Neural cell (in vitro differentiated cells): ENCODE data around the gene CABP7. TPM values are rescaled to one million over a fixed set of nuclear protein-coding genes. Genes with fewer than 3 reads are reported as not detected.

Experiments
- H2AFZ ChIP-seq: fragments of 200-600, 300-800 bp; sonication (generic), shearing (Covaris generic); 2 replicates; pipeline ENCODE4 v1.6.0; 2014; ENCODE audit warnings: low read depth, mild to moderate bottlenecking, antibody characterized with exemption, low read length, moderate library complexity
- H3F3A ChIP-seq: fragments of 200-600 bp; shearing (Covaris generic); 2 replicates; pipeline ENCODE4 v1.6.1; 2016; ENCODE audit warnings: mild to moderate bottlenecking, moderate library complexity, mixed read lengths, antibody characterized with exemption, low read length; ENCODE audit not compliant: insufficient read depth, poor library complexity, severe bottlenecking
- H3K27ac ChIP-seq: fragments of 200-600, 300-800 bp; sonication (generic), shearing (Covaris generic); 2 replicates; pipeline ENCODE4 v1.5.1; 2014; ENCODE audit warnings: mild to moderate bottlenecking, low read length, moderate library complexity
- H3K27me3 ChIP-seq: fragments of 300-800, 200-600 bp; sonication (generic), shearing (Covaris generic); 2 replicates; pipeline ENCODE4 v1.6.0; 2014; ENCODE audit warnings: mild to moderate bottlenecking, low read depth, low read length, moderate library complexity; ENCODE audit not compliant: insufficient read depth
- H3K36me3 ChIP-seq: fragments of 300-800, 200-600 bp; sonication (generic), shearing (Covaris generic); 2 replicates; pipeline ENCODE4 v1.5.1; 2014; ENCODE audit warnings: mild to moderate bottlenecking, antibody characterized with exemption, low read length, moderate library complexity; ENCODE audit not compliant: insufficient read depth
- H3K4me2 ChIP-seq: fragments of 300-800, 200-600 bp; sonication (generic), shearing (Covaris generic); 2 replicates; pipeline ENCODE4 v1.6.0; 2014; ENCODE audit warnings: mild to moderate bottlenecking, low read length
- H3K4me3 ChIP-seq: fragments of 300-800, 200-600 bp; sonication (generic), shearing (Covaris generic); 2 replicates; pipeline ENCODE4 v1.5.1; 2014; ENCODE audit warnings: mild to moderate bottlenecking, low read length, moderate library complexity
- H3K79me2 ChIP-seq: fragments of 200-600 bp; shearing (Covaris generic); replicated peaks from 2 replicates; pipeline ENCODE4 v1.6.0; 2014; ENCODE audit warnings: mild to moderate bottlenecking, low read length, moderate library complexity; ENCODE audit not compliant: insufficient read depth
- H3K9ac ChIP-seq: fragments of 300-800, 200-600 bp; sonication (generic), shearing (Covaris generic); 2 replicates; pipeline ENCODE4 v1.6.1; 2016; ENCODE audit warnings: mild to moderate bottlenecking, low read length, mixed read lengths
- H3K9me2 ChIP-seq: fragments of 200-600 bp; shearing (Covaris generic); 2 replicates; pipeline ENCODE4 v1.6.1; 2016; ENCODE audit warnings: mild to moderate bottlenecking, low read length, mixed read lengths; ENCODE audit not compliant: insufficient read depth
- H3K9me3 ChIP-seq: fragments of 200-600, 300-800 bp; sonication (generic), shearing (Covaris generic); 2 replicates; pipeline ENCODE4 v1.6.1; 2016; ENCODE audit warnings: mild to moderate bottlenecking, mixed run types, low read length, moderate library complexity, mixed read lengths
- H4K20me1 ChIP-seq: fragments of 200-600 bp; shearing (Covaris generic); 2 replicates; pipeline ENCODE4 v1.6.1; 2016; ENCODE audit warnings: mild to moderate bottlenecking, mixed run types; ENCODE audit not compliant: insufficient read depth
- CTCF ChIP-seq: fragments of 450-650 bp; IDR thresholded peaks from 2 replicates; pipeline ENCODE4 v1.5.1; 2014; ENCODE audit warnings: antibody characterized with exemption, mild to moderate bottlenecking, moderate library complexity; ENCODE audit not compliant: poor library complexity, severe bottlenecking
- EP300 ChIP-seq: fragments of 450-650 bp; conservative IDR thresholded peaks from 2 replicates; pipeline ENCODE4 v1.6.1; 2014; ENCODE audit warnings: antibody characterized with exemption, mild to moderate bottlenecking, moderate library complexity; ENCODE audit not compliant: poor library complexity, severe bottlenecking
- EZH2 ChIP-seq: fragments of 200-600, 300-800 bp; shearing (Covaris generic), sonication (generic); IDR thresholded peaks from 2 replicates; pipeline ENCODE4 v1.6.1; 2014; ENCODE audit warnings: antibody characterized with exemption, low read length, borderline replicate concordance, mild to moderate bottlenecking; ENCODE audit not compliant: insufficient read depth, poor library complexity, severe bottlenecking
- MXI1 ChIP-seq: fragments of 450-650 bp; conservative IDR thresholded peaks from 2 replicates; pipeline ENCODE4 v1.6.1; 2014; ENCODE audit warnings: antibody characterized with exemption, mild to moderate bottlenecking; ENCODE audit not compliant: poor library complexity, severe bottlenecking
- POLR2AphosphoS5 ChIP-seq: IDR thresholded peaks from 2 replicates; pipeline ENCODE4 v1.6.1; 2012
- RAD21 ChIP-seq: fragments of 450-650 bp; conservative IDR thresholded peaks from 2 replicates; pipeline ENCODE4 v1.6.1; 2014; ENCODE audit warnings: antibody characterized with exemption, mild to moderate bottlenecking, moderate library complexity
- REST ChIP-seq: IDR thresholded peaks from 2 replicates; pipeline ENCODE4 v1.6.1; 2012; ENCODE audit warnings: borderline replicate concordance
- SMC3 ChIP-seq: fragments of 450-650 bp; conservative IDR thresholded peaks from 2 replicates; pipeline ENCODE4 v1.6.1; 2014; ENCODE audit warnings: antibody characterized with exemption, mild to moderate bottlenecking, moderate library complexity; ENCODE audit not compliant: poor library complexity
- TAF1 ChIP-seq: IDR thresholded peaks from 2 replicates; pipeline ENCODE4 v1.6.1; 2012; ENCODE audit warnings: low read depth
- polyA plus RNA-seq: library from polyadenylated mRNA; depleted of rRNA; stranded (reverse); fragments of >200 nt; gene quantifications from 2 replicates; pipeline ENCODE4 v1.2.3, GENCODE V29; 2014

Gene CABP7
- polyA plus RNA-seq, 1 donor from 2014 or later = 0.67 TPM

GRCh38 chr22:29747832-29748231 lies 28.0 kb downstream of the CABP7 start:
- H4K20me1 ChIP-seq = no peaks in the 10 kb centered on the region
- no peak overlapping the region for H3K4me3 ChIP-seq
- no peaks in the 10 kb centered on the region for H3K9me3 ChIP-seq
- H3K79me2 ChIP-seq = no peaks in the 10 kb centered on the region
- H3K4me2 ChIP-seq = no peak overlapping the region
- H2AFZ ChIP-seq = no peak overlapping the region
- H3F3A ChIP-seq = no peaks in the 10 kb centered on the region
- TF ChIP-seq EZH2 (no peak), SMC3 (no peak), POLR2AphosphoS5 (no peak), CTCF (no peak)
- H3K27ac ChIP-seq = no peak overlapping the region
- no peak overlapping the region for H3K9ac ChIP-seq
- H3K36me3 ChIP-seq = no peaks in the 10 kb centered on the region
- no peaks in the 10 kb centered on the region for H3K9me2 ChIP-seq
- no peaks in the 10 kb centered on the region for H3K27me3 ChIP-seq

- Histone ChIP-seq H3K9me3 (no peaks in the 10 kb centered on the region), H3K4me2 (no peak overlapping the region), H3K4me3 (no peak overlapping the region), H3K27me3 (no peaks in the 10 kb centered on the region), H2AFZ (no peak overlapping the region), H3K9ac (no peak overlapping the region), H3K36me3 (no peaks in the 10 kb centered on the region), H4K20me1 (no peaks in the 10 kb centered on the region), H3K9me2 (no peaks in the 10 kb centered on the region), H3K27ac (no peak overlapping the region), H3K79me2 (no peaks in the 10 kb centered on the region), H3F3A (no peaks in the 10 kb centered on the region)
- TF ChIP-seq RAD21 (no peak), EP300 (no peak), EZH2 (no peak), SMC3 (no peak), CTCF (no peak), MXI1 (no peak), POLR2AphosphoS5 (no peak), TAF1 (no peak), REST (no peak)
These were observed 28.6 kb downstream of the CABP7 start for GRCh38 chr22:29748248-29748893.
